GM12878 (cell line): ENCODE results near the gene LSM14B. TPM values are rescaled to one million over a fixed set of nuclear protein-coding genes. Genes with fewer than 3 reads are reported as not detected.

Source experiments
- BRCA1 ChIP-seq: IDR thresholded peaks from 2 replicates; pipeline ENCODE4 v1.6.1; 2011; ENCODE audit warnings: low read depth, low read length, improper control_type of control experiment
- CBX3 ChIP-seq: fragments of 200-600 bp; sonication (generic); IDR thresholded peaks from 2 replicates; pipeline ENCODE4 v1.6.1; 2016; ENCODE audit warnings: low read depth, borderline replicate concordance
- CBX5 ChIP-seq: sonication (generic); IDR thresholded peaks from 2 replicates; pipeline ENCODE4 v1.6.1; 2016; ENCODE audit warnings: low read depth, moderate library complexity, mild to moderate bottlenecking, inconsistent platforms
- CHD2 ChIP-seq: IDR thresholded peaks from 2 replicates; pipeline ENCODE4 v1.6.1; 2011; ENCODE audit warnings: low read depth, low read length, improper control_type of control experiment, borderline replicate concordance
- E2F4 ChIP-seq: IDR thresholded peaks from 2 replicates; pipeline ENCODE4 v1.6.1; 2012; ENCODE audit warnings: low read depth, low read length, improper control_type of control experiment
- ELK1 ChIP-seq: IDR thresholded peaks from 2 replicates; pipeline ENCODE4 v1.6.1; 2012; ENCODE audit warnings: low read depth, low read length, improper control_type of control experiment
- ESRRA ChIP-seq: IDR thresholded peaks from 2 replicates; pipeline ENCODE4 v1.6.1; 2012; ENCODE audit warnings: mild to moderate bottlenecking, low read length, improper control_type of control experiment
- HSF1 ChIP-seq: fragments of 150-350 bp; IDR thresholded peaks from 2 replicates; pipeline ENCODE4 v1.6.1; 2014; ENCODE audit warnings: mild to moderate bottlenecking, low read depth, low read length
- POLR2A ChIP-seq: IDR thresholded peaks from 2 replicates; pipeline ENCODE4 v1.6.1; 2011; ENCODE audit warnings: low read depth, mild to moderate bottlenecking, low read length
- RFX5 ChIP-seq: IDR thresholded peaks from 2 replicates; pipeline ENCODE4 v1.6.1; 2011; ENCODE audit warnings: low read depth, low read length, improper control_type of control experiment
- SKIL ChIP-seq: fragments of 450-650 bp; IDR thresholded peaks from 2 replicates; pipeline ENCODE4 v1.6.1; 2017; ENCODE audit warnings: mild to moderate bottlenecking, low read depth, inconsistent platforms; ENCODE audit not compliant: poor library complexity, severe bottlenecking
- STAT3 ChIP-seq: IDR thresholded peaks from 2 replicates; pipeline ENCODE4 v1.6.1; 2011; ENCODE audit warnings: low read depth, low read length, improper control_type of control experiment
- USF1 ChIP-seq: IDR thresholded peaks from 2 replicates; pipeline ENCODE4 v1.6.1; 2011; ENCODE audit warnings: borderline replicate concordance, low read depth, mild to moderate bottlenecking, moderate library complexity, mixed read lengths, low read length; ENCODE audit not compliant: insufficient read depth; ENCODE audit errors: extremely low read length
- ZNF592 ChIP-seq: fragments of 450-650 bp; IDR thresholded peaks from 2 replicates; pipeline ENCODE4 v1.6.1; 2017; ENCODE audit warnings: mild to moderate bottlenecking, moderate library complexity
- polyA plus RNA-seq, 11 experiments: library from polyadenylated mRNA; depleted of rRNA in 4 of 11; unstranded in 6 of 11; stranded (reverse) in 5 of 11; fragments of >200 nt; fragmentation: Nextera tagmentation in 4 of 11; fragmentation: Illumina TruSeq in 1 of 11; extraction: Ambion mirVana in 4 of 11; extraction: Trizol in 1 of 11; gene quantifications; 1 replicate in 1 of 11; 2 replicates in 10 of 11; pipeline versions ENCODE4 v1.2.1 to v1.2.3, GENCODE V29; 2011 to 2016; ENCODE audit warnings: inconsistent platforms in 2 of 11, missing spikeins in 2 of 11, low read depth in 1 of 11
- total RNA-seq, 4 experiments: library from RNA; depleted of rRNA in 3 of 4; stranded (reverse); fragments of >200 nt in 3 of 4; fragmentation: Illumina TruSeq in 1 of 4; extraction: Trizol in 1 of 4; gene quantifications; 2 replicates each; pipeline versions ENCODE4 v1.2.1 to v1.2.3, GENCODE V29; 2013 to 2021

Gene LSM14B
- total and polyA plus RNA-seq, 10 of the 15 experiments (the other 5 are each of a cell fraction or from before 2014, with no cell fraction given): 0.56 to 34.3 (median 15.6) TPM

- TF ChIP-seq ZNF592 (no peak), USF1 (no peak), ESRRA (no peak), CHD2 (no peak), SKIL (no peak), E2F4 (no peak), HSF1 (no peak), STAT3 (no peak), ELK1 (no peak), BRCA1 (no peak), CBX3 (no peak), CBX5 (no peak), POLR2A (peak; percentile 51; the same call in 1 of the 2 replicates), RFX5 (no peak)
Measured at GRCh38 chr20:62135573-62136266, 13.4 kb downstream of the LSM14B start (continued).
